ENCODE data around the gene ATAT1. TPM values are rescaled to one million over a fixed set of nuclear protein-coding genes. Genes with fewer than 3 reads are reported as not detected.

Gene ATAT1
- total and polyA plus RNA-seq, 2 of the 13 experiments (the other 11 are each of a cell fraction or from before 2014, with no cell fraction given): 9.2 to 23.6 TPM

- TF ChIP-seq ZHX1 (CRISPR knock-in tag; IDR thresholded peaks at IDR 0.05; ENCODE audit: low read depth) (no peak), ZNF704 (CRISPR knock-in tag; IDR thresholded peaks at IDR 0.05; ENCODE audit: borderline replicate concordance) (0 out of 2 replicates have a peak, but pooled peaks have one; percentile 35), ZNF230 (CRISPR knock-in tag; IDR thresholded peaks at IDR 0.05) (no peak; the same call in 1 of the 2 replicates), ATF3 (CRISPR knock-in tag; IDR thresholded peaks at IDR 0.05) (no peak), ZNF691 (CRISPR knock-in tag; IDR thresholded peaks at IDR 0.05; ENCODE audit: borderline replicate concordance, low read depth) (no peak), DDIT3 (CRISPR knock-in tag; IDR thresholded peaks at IDR 0.05) (no peak), ZNF776 (CRISPR knock-in tag; IDR thresholded peaks at IDR 0.05) (no peak), ZNF629 (CRISPR knock-in tag; conservative IDR thresholded peaks at IDR 0.05) (no peak), ZC3H13 (CRISPR knock-in tag; IDR thresholded peaks at IDR 0.05) (no peak), THAP11 (CRISPR knock-in tag; IDR thresholded peaks at IDR 0.05) (0 out of 2 replicates have a peak, but pooled peaks have one; percentile 13), NFATC3 (CRISPR knock-in tag; IDR thresholded peaks at IDR 0.05) (no peak), HDAC2 (CRISPR knock-in tag; IDR thresholded peaks at IDR 0.05) (0 out of 2 replicates have a peak, but pooled peaks have one; percentile 16), SOX5 (CRISPR knock-in tag; IDR thresholded peaks at IDR 0.05; ENCODE audit: borderline replicate concordance) (no peak), ZNF790 (CRISPR knock-in tag; IDR thresholded peaks at IDR 0.05; ENCODE audit: borderline replicate concordance) (no peak), ZNF562 (CRISPR knock-in tag; IDR thresholded peaks at IDR 0.05; ENCODE audit: borderline replicate concordance) (no peak), ATAD3A (CRISPR knock-in tag; IDR thresholded peaks at IDR 0.05) (no peak)
- TF ChIP-seq, protein P1, sequence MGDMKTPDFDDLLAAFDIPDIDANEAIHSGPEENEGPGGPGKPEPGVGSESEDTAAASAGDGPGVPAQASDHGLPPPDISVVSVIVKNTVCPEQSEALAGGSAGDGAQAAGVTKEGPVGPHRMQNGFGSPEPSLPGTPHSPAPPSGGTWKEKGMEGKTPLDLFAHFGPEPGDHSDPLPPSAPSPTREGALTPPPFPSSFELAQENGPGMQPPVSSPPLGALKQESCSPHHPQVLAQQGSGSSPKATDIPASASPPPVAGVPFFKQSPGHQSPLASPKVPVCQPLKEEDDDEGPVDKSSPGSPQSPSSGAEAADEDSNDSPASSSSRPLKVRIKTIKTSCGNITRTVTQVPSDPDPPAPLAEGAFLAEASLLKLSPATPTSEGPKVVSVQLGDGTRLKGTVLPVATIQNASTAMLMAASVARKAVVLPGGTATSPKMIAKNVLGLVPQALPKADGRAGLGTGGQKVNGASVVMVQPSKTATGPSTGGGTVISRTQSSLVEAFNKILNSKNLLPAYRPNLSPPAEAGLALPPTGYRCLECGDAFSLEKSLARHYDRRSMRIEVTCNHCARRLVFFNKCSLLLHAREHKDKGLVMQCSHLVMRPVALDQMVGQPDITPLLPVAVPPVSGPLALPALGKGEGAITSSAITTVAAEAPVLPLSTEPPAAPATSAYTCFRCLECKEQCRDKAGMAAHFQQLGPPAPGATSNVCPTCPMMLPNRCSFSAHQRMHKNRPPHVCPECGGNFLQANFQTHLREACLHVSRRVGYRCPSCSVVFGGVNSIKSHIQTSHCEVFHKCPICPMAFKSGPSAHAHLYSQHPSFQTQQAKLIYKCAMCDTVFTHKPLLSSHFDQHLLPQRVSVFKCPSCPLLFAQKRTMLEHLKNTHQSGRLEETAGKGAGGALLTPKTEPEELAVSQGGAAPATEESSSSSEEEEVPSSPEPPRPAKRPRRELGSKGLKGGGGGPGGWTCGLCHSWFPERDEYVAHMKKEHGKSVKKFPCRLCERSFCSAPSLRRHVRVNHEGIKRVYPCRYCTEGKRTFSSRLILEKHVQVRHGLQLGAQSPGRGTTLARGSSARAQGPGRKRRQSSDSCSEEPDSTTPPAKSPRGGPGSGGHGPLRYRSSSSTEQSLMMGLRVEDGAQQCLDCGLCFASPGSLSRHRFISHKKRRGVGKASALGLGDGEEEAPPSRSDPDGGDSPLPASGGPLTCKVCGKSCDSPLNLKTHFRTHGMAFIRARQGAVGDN (CRISPR knock-in tag; IDR thresholded peaks at IDR 0.05): 0 out of 2 replicates have a peak, but pooled peaks have one; percentile 30
Observed at GRCh38 chr6:30670760-30671527, 44.3 kb downstream of the ATAT1 start (continued).
